Measurements from ENCODE around the gene IQGAP2.
"Not testable (repeated sequence)": the region's sequence is repeated elsewhere in the genome, so short reads cannot be mapped to it uniquely, and the experiment has no call there.

IQGAP2 gene

GRCh38 chr5:76504901-76505564, 101.9 kb downstream of the IQGAP2 start:
- DNase-seq (ENCODE audit: low spot score) = no peak

DNA sequence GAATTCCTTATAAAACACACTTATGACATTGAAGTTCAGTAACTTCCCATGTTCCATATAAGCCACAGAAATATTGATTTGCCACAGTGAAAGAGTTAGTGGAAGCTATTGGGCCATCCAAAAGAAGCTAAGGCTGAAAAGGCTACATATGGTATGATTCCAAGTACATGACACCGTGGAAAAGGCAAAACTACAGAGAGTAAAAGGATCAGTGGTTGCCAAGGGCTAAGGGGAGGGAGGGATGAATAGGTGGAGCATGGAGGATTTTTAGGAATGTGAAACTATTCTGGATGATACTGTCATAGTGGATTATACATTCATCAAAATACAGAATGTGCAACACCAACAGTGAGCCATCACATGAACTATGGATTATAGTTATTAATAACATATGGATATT, 110.4 kb downstream of the IQGAP2 start:
- DNase-seq (ENCODE audit: low spot score) = no peak

DNA sequence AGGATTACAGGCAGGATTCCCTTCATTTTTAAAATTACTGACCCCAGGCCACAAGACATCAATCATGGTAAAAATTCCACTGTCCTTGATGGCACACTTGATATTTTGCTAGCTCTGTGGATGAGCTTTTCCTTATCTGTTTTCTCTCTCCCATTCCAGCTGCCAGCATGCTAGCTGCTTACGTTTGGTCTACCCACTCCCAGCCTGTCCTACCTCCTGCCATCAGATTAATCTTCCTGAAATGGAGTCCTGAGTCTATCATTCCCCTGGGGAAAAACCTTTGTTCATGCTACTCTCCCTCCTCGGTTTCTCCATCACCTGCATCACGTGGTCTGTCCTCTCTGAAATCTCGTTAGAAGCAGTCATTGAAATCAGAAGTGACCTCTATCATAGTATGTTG, 111.2 kb downstream of the IQGAP2 start:
- no peak for DNase-seq (ENCODE audit: low spot score)

DNA sequence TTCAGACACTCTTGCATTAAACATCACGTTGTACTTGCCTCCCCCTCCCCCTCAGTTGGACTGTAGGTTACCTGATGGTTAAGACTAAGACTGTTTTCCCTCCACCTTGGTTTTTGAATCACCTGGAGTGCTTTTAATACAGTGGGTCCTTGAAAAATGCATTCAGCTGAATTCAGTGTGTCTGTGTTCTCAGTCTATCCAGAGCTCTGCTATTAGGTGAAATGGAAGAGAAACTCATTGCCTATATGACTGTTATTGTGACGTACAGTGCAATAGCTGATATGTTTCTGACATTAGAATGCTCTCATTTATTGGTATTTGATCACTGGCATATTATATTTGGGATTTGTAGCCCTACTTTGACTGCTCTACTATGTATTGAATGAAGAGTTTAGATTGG, 111.6 kb downstream of the IQGAP2 start:
- no peak for DNase-seq (ENCODE audit: low spot score)

DNA sequence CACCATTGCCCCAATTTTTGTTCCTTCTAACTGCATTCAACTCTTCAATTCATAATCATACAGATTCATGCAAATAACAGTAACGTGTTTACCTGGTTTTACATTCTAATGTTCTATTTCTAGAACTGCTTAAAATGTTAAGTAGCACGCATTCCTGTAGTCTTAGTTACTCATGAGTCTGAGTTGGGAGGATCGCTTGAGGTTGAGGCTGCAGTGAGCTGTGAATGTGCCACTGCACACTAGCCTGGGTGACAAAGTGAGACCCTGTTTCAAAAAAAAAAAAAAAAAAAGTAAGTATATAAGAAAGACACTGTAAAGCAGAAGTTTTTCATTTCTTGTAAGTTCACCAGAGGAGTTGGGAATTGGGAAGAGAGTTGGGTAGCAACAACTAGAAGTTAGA, 114.2 kb downstream of the IQGAP2 start:
- DNase-seq (ENCODE audit: low spot score) = no peak

GRCh38 chr5:76518246-76518645, 115.2 kb downstream of the IQGAP2 start:
- not testable (repeated sequence) for DNase-seq (ENCODE audit: low spot score)

- no peak for DNase-seq (ENCODE audit: low spot score)
These were observed 118.2 kb downstream of the IQGAP2 start for GRCh38 chr5:76521240-76521758.

- no peak for DNase-seq (ENCODE audit: low spot score)
These were observed 119.2 kb downstream of the IQGAP2 start for GRCh38 chr5:76522103-76522935.

DNA sequence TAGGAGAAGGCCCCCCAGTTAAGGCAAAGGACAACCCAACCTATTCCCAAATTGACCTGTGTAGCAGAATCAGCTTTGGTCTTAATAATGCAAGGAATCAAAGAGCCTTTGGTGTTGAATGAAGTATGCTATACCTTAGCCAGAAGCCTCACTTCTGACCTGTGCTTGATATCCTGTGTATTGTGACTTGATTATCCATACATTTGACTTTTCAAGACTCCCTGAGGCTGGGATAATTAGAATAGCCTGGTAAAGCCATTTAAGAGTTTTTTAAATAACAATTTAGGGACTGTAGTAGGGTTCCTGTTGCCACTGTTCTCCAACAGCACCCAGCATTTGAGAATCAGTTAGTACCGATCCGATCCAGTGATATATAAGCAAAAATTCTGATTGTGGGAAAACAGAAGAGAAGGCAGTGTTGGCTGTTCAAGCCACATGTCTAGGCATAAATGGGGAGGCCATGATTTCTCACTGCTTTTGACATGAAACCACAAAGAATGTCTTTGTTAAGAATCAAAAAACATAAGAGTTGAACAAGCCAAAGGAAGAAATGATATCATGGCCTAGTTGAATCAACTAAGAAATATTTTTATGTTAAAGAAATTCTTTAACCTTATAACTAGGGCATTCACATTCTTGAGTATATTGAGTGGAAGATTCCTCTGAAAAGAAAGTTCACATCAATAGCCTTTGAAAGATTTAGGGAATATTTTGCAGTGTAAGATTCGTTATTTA, 121.2 kb downstream of the IQGAP2 start:
- no peak for DNase-seq (ENCODE audit: low spot score)

- peak; percentile 60 for DNase-seq (ENCODE audit: low spot score)
These were observed 121.8 kb downstream of the IQGAP2 start for GRCh38 chr5:76524868-76525267.

GRCh38 chr5:76525956-76526355, 122.9 kb downstream of the IQGAP2 start:
- DNase-seq (ENCODE audit: low spot score) = no peak

DNA sequence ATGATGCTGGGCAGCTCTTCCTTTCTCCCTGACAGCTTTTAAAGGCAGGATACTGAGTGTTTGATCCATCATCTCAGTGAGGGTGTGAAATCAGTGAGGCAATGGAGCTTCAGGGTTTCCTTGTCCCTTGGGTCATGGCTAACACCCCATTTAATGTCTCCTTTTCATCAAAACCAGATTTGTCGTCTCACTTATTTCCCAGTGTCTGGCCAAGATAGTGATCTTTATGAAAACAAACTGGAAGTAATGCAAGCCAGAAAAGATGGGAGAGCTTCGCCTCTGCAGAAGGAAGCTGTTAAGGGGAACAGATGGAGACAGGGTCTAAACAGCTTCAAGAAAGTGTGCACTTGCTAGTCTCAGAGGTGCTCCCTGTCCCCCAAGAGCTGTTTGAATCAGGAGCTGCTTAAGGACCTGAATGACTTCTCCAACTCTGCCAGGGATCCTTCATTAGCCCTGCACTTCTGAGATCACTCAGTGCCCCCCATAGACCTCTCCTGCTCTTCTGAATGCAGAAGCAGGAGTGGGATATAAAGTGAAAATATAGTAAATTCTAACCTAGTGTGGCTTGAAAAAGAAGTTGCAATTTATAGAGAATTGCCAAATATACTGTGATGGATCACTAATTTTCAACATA, 124.0 kb downstream of the IQGAP2 start:
- DNase-seq (ENCODE audit: low spot score) = no peak

GRCh38 chr5:76527685-76528161, 124.6 kb downstream of the IQGAP2 start:
- DNase-seq (ENCODE audit: low spot score) = no peak

DNA sequence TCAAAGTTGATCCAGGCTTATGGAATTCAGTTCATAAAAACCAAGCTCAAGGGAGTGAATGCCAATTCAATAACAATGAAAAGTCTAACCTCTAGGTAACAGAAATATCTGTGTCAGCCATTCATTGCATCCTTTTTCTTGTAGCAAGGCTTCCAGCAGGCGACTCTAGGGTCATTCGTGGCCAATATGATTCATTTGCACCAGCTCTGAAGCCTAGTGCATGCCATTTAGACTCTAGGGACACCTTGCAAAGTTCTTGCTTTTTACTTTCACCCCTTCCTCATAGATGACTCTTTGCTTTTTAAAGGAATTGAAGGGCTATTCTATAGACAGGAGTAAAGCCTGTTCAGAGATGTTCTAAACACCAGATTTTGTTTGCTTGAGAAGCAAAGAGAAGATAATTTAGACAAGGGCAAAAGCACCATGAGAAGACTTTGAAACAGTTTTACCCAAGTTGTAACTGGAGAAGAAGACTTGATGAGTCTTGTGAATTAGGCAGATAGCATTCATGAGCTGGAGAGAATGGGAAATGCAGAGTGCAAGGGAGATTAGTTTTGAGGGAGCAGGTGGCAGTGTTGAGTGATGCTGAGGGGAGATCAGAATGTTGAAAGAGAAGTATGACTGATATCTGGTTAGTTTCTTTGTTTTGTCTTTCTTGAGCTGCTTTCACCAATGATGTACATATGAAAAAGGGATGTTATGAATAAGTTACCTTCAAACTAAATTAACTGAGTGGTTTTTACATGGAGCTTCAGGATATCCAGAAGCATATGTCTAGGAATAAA, 125.7 kb downstream of the IQGAP2 start:
- no peak for DNase-seq (ENCODE audit: low spot score)

- no peak for DNase-seq (ENCODE audit: low spot score)
These were observed 126.6 kb downstream of the IQGAP2 start for GRCh38 chr5:76529464-76530344.

DNA sequence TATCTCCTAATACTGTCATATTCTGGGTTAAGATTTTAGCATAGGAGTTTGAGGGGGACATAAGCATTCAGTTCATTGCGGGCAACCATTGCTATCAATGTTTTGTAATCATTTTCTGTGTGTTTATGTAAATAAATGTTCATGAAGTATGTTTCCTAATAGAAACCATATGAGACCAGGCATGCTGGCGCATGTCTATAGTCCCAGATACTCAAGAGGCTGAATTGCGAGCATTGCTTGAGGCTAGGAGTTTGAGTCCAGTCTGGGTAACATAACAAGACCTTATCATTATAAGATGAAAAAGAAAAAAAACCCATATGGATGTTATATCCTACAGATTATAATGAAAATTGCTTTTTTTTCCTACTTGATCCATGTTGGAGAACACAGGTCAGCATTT, 129.0 kb downstream of the IQGAP2 start:
- no peak for DNase-seq (ENCODE audit: low spot score)

GRCh38 chr5:76532973-76533372, 129.9 kb downstream of the IQGAP2 start:
- DNase-seq (ENCODE audit: low spot score) = no peak

- no peak for DNase-seq (ENCODE audit: low spot score)
These were observed 132.5 kb downstream of the IQGAP2 start for GRCh38 chr5:76535577-76535976.

- no peak for DNase-seq (ENCODE audit: low spot score)
These were observed 134.0 kb downstream of the IQGAP2 start for GRCh38 chr5:76537073-76537543.

DNA sequence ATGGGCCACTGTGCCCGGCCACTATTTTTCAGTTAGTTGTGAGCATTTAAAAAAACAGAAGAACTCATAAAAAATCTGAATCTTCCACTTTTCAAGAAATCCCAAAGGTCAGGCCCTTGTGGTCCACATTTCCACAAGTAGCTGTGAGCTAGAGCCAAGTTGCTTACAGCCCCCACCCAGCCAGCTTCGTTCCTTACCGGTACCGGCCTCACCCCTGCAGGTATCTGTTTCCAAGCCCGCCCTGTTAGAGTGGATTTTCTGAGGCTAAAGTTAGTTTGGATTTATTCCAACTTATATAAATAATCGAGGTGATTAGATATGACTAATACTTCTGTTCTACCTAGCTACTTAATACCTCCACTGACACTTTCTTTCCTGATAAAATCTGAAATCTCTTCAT, 139.2 kb downstream of the IQGAP2 start:
- DNase-seq (ENCODE audit: low spot score) = no peak

Measured in D341Med (cell line).